Prostate gland (tissue), 2 donors: ENCODE data around the gene KCNT1. TPM values are rescaled to one million over a fixed set of nuclear protein-coding genes. Genes with fewer than 3 reads are reported as not detected.
"Not testable (repeated sequence)": the region's sequence is repeated elsewhere in the genome, so short reads cannot be mapped to it uniquely, and the experiment has no call there.

Experiments used
- DNase-seq: peaks from one replicate; pipeline ENCODE4 v3.0.0-alpha.2; 2019; ENCODE audit warnings: low spot score
- H3K27ac ChIP-seq, 2 donors: fragments of 200-600 bp; sonication (generic); 2 replicates each; pipeline ENCODE4 v1.5.1; 2017 to 2019
- H3K27me3 ChIP-seq: fragments of 200-600 bp; sonication (generic); replicated peaks from 2 replicates; pipeline ENCODE4 v1.5.1; 2019; ENCODE audit not compliant: insufficient read depth
- H3K36me3 ChIP-seq, 2 donors: fragments of 200-600 bp; sonication (generic); 1 replicate in 1 of 2; 2 replicates in 1 of 2; pipeline versions ENCODE4 v1.5.1 to v1.8.1; 2017 to 2019
- H3K4me1 ChIP-seq: fragments of 200-600 bp; sonication (generic); replicated peaks from 2 replicates; pipeline ENCODE4 v1.5.1; 2019
- H3K4me3 ChIP-seq, 2 donors: fragments of 200-600 bp; sonication (generic); 2 replicates each; pipeline ENCODE4 v1.5.1; 2017 to 2019
- H3K9me3 ChIP-seq: fragments of 200-600 bp; sonication (generic); 2 replicates; pipeline ENCODE4 v1.5.1; 2017
- CTCF ChIP-seq, 4 experiments: fragments of 200-600 bp in 2 of 4; fragments of 450-650 bp in 2 of 4; sonication (generic) in 2 of 4; IDR thresholded peaks; 1 replicate in 3 of 4; 2 replicates in 1 of 4; pipeline ENCODE4 v1.5.1; 2016 to 2019; ENCODE audit warnings: antibody characterized with exemption in 4 of 4, mild to moderate bottlenecking in 2 of 4, moderate library complexity in 2 of 4
- POLR2A ChIP-seq: fragments of 450-650 bp; IDR thresholded peaks from one replicate; pipeline ENCODE4 v1.6.1; 2016; ENCODE audit warnings: antibody characterized with exemption, mild to moderate bottlenecking
- POLR2AphosphoS5 ChIP-seq: sonication (generic); formaldehyde crosslinking; IDR thresholded peaks from one replicate; pipeline ENCODE4 v1.6.1; 2017; ENCODE audit warnings: antibody characterized with exemption
- WGBS: methylation state at CpG from one replicate; pipeline ENCODE4 v1.1.5; 2018; 5-methylcytosine and 5-hydroxymethylcytosine counted together
- intact Hi-C: fragments of 100-400 bp; cut with DNase I; formaldehyde crosslinking; loops from one replicate; pipeline ENCODE4 v1.14.2; 2022
- total RNA-seq, 2 donors: library from RNA; depleted of rRNA; stranded (reverse); fragments of >200 nt; gene quantifications; one replicate each; pipeline ENCODE4 v1.1.0, GENCODE V29; 2016

Gene KCNT1
- total RNA-seq, 2 donors from 2014 or later, result 0.09 to 3.0 TPM

GRCh38 chr9:135664801-135665794 lies 36.9 kb upstream of the KCNT1 start:
- H3K4me1 ChIP-seq, result no peaks in the 10 kb centered on the region
- H3K27me3 ChIP-seq, result no peaks in the 10 kb centered on the region
- DNase-seq, result no peak
- no peak for TF ChIP-seq POLR2A
- TF ChIP-seq POLR2AphosphoS5, result no peak
- no peak for TF ChIP-seq CTCF (IDR thresholded peaks at IDR 0.05)
- 90% methylated on average over 30 of the region's 32 CpGs for WGBS
- no peaks in the 10 kb centered on the region for H3K36me3 ChIP-seq
- no peak overlapping the region for H3K4me3 ChIP-seq
- intact Hi-C loops, result no loop called here
- no peak overlapping the region for H3K27ac ChIP-seq
- H3K9me3 ChIP-seq, result no peaks in the 10 kb centered on the region

- no peak overlapping the region for H3K4me3 ChIP-seq
- intact Hi-C loops, result no loop called here
- no peak overlapping the region for H3K27ac ChIP-seq
- no peaks in the 10 kb centered on the region for H3K9me3 ChIP-seq
- no peaks in the 10 kb centered on the region for H3K36me3 ChIP-seq
- 82% methylated on average over 12 of the region's 12 CpGs for WGBS
- TF ChIP-seq POLR2AphosphoS5, result no peak
- TF ChIP-seq CTCF (IDR thresholded peaks at IDR 0.05), result no peak
- no peak for TF ChIP-seq POLR2A
- no peak for DNase-seq
- no peaks in the 10 kb centered on the region for H3K4me1 ChIP-seq
- H3K27me3 ChIP-seq, result no peaks in the 10 kb centered on the region
Observed at GRCh38 chr9:135665795-135666189, 36.2 kb upstream of the KCNT1 start.

- H3K4me3 ChIP-seq, result no peak overlapping the region
- H3K4me1 ChIP-seq, result no peaks in the 10 kb centered on the region
- 47% methylated on average over 29 of the region's 29 CpGs for WGBS
- TF ChIP-seq CTCF (IDR thresholded peaks at IDR 0.05) (no peak), POLR2A (no peak), POLR2AphosphoS5 (no peak)
- no peaks in the 10 kb centered on the region for H3K9me3 ChIP-seq
- intact Hi-C loops, result no loop called here
- H3K36me3 ChIP-seq, result no peaks in the 10 kb centered on the region
- no peak for DNase-seq
- no peak overlapping the region for H3K27ac ChIP-seq
- peaks cover 3% of the 10 kb centered on the region for H3K27me3 ChIP-seq
Observed at GRCh38 chr9:135666534-135667462, 35.2 kb upstream of the KCNT1 start.

GRCh38 chr9:135667463-135668001 lies 34.5 kb upstream of the KCNT1 start:
- H3K4me3 ChIP-seq, result no peak overlapping the region
- peaks cover 3% of the 10 kb centered on the region for H3K27me3 ChIP-seq
- H3K9me3 ChIP-seq, result no peaks in the 10 kb centered on the region
- no peaks in the 10 kb centered on the region for H3K4me1 ChIP-seq
- DNase-seq, result no peak
- intact Hi-C loops, result no loop called here
- WGBS, result 41% methylated on average over 9 of the region's 9 CpGs
- no peaks in the 10 kb centered on the region for H3K36me3 ChIP-seq
- no peak overlapping the region for H3K27ac ChIP-seq
- TF ChIP-seq CTCF (IDR thresholded peaks at IDR 0.05), result no peak

GRCh38 chr9:135669018-135669417 lies 33.0 kb upstream of the KCNT1 start:
- H3K36me3 ChIP-seq, H3K4me1 ChIP-seq, H3K4me3 ChIP-seq, H3K27me3 ChIP-seq, DNase-seq, H3K27ac ChIP-seq, H3K9me3 ChIP-seq, intact Hi-C loops: not testable (repeated sequence)
- 90% methylated on average over 5 of the region's 5 CpGs for WGBS
